ENCODE results near the gene TFAP2B.

DNA sequence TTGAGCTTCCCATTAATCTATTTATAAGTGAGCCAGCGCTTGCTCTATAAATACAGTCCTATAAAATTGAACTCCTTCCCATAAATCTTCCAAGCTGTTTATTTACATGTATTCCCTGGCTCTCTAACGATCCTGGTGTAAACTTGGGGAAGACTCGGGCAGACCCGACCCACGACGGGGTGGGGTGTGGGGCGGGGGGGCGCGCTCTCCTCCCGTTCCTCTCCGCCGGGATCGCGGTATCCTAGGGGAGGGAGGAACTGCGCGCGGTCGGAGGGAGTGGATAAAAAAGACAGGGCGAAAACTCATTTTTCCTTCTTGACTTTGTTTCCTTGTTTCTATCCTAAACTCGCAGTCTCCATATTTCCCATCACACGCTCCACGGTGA, 31.1 kb downstream of the TFAP2B start:
- TF ChIP-seq CTCF (IDR thresholded peaks at IDR 0.05) (no peak), ZFX (IDR thresholded peaks at IDR 0.05; ENCODE audit: borderline replicate concordance) (no peak)
